Gastroesophageal sphincter (tissue), 3 donors: ENCODE results near the gene ZNF599.

Experiments used
- CTCF ChIP-seq, 4 experiments: fragments of 200-600 bp in 2 of 4; fragments of 450-650 bp in 2 of 4; sonication (generic) in 1 of 4; IDR thresholded peaks; one replicate each; pipeline ENCODE4 v1.5.1; 2017 to 2019; ENCODE audit warnings: antibody characterized with exemption in 4 of 4, mild to moderate bottlenecking in 2 of 4, moderate library complexity in 2 of 4
- POLR2A ChIP-seq, 2 donors: fragments of 450-650 bp; IDR thresholded peaks; one replicate each; pipeline ENCODE4 v1.6.1; 2017; ENCODE audit warnings: antibody characterized with exemption in 2 of 2, mild to moderate bottlenecking in 2 of 2, moderate library complexity in 1 of 2

DNA sequence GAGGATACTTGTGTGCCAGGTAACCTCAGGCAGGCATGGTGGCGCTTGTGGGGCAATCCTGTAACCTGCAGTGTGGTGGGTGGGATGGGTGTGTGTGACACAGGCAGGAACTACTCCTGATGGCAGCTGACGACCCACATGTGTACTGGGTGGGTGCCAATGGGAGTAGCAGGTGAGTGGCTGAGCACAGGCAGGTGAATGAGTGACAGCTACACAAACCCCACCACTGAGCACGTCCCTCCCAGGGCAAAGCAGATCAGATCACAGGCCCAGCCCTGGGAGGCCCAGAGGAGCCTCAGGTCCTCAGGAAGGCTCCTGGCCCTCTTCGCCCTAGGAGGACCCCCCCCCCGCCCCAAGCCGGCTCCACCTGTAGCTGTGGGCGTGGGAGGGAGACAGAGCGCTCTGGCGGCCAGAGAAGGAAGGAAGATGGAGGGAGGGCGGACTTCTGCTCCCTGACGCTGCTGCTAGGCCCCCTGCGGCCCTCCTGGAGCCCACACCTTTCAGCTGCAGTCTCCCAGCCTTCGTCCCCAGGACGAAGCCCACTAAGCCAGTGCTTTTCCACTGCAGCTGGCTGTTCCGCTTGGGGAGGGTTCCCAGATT is 40.3 kb downstream of the ZNF599 start:
- TF ChIP-seq POLR2A (IDR thresholded peaks at IDR 0.05) (no peak), CTCF (IDR thresholded peaks at IDR 0.05) (no peak)
